ENCODE measurements around the gene DCANP1.

The DCANP1 gene

GRCh38 chr5:135478938-135479337 lies 31.8 kb upstream of the DCANP1 start:
- no peak for DNase-seq (ENCODE audit: low spot score)

GRCh38 chr5:135477613-135478066 lies 30.5 kb upstream of the DCANP1 start:
- DNase-seq (ENCODE audit: low spot score): peak; percentile 23

DNA sequence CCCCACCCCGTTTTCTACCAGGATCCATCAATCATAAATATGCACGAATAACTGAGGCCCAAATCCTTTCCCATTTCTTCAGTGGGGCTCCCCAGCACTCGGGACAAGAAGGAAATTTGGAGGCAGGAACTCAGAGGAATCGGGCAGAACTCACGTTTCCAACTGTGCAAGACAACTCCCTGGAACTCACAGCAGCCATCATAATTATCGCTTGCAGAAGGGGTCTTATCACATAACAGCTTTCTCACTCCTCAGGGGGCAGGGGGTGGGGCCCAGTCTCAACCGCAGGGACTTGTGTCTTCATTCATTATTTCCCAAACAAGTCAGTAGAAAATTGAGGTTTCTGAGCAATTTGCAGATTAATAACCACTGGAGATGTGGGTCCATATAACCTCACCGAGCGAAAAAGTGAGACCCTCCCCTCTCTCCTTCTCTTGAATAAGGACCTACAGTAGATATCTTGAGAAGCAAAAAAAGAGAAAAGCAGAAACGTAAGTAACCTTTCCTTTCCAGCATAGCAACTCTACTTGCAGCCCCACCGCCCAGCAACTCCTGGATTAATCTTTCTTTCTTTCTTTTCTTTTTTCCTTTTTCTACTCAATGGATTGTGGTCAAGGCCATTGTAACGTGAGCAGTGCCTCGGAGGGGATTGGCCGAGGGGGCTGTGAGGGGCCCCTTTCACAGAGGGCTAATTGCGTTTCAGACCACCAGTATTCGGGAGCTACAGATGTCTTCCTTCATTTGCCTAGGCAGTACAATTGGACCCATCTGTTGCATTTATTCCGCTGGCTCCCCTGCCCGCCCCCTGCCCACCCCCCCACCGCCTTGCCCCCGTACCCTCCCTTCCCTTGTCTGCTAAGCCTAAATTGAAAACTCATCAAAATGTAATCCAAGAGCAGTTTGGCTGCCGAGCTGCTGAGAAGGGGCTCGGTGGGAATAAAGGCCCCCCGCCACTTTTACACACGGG lies 29.8 kb upstream of the DCANP1 start:
- peak; percentile 20 for DNase-seq (ENCODE audit: low spot score)

GRCh38 chr5:135473956-135474670 lies 27.0 kb upstream of the DCANP1 start:
- no peak for DNase-seq (ENCODE audit: low spot score)

DNA sequence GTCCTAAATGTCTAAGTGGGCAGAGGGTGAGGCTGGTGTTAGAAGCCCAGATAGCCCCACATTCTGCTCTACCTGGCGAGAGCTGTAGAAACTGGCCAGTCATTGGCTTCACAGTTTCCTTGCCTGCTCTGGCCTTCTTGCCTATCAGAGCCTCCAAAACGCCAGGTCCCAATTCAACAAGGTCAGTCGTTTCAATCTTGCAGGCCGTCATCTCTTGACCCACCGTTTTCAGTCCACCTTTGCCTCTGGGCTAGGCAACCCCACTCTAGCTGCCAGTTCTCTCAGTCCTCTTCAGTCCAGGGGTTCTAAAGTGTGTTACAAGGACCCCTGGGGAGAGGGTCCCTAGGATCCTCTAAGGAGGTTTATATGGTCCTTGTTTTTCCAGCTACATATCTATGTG lies 25.0 kb upstream of the DCANP1 start:
- DNase-seq (ENCODE audit: low spot score): no peak

DNA sequence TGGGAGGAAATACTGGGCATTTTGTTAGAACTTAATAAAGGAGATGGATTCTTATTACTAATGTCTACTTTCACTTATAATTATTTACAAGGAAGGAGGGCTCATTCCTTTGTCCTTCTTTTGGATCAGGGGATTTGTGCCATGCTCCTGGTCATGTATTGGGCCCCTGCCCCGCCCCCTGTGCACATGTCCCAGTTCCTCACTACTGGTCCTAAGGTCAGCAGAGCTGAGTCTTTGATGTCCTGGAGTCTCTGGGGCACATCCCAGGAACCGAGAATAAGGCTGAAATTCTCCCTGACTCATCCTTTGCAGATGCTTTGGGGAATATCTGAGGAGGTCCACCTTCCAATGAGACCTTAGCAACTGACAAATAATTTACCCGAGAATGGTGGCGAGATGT lies 24.6 kb upstream of the DCANP1 start:
- DNase-seq (ENCODE audit: low spot score): no peak

- DNase-seq (ENCODE audit: low spot score): no peak
Observed at GRCh38 chr5:135469911-135470310, 22.8 kb upstream of the DCANP1 start.

- DNase-seq (ENCODE audit: low spot score): no peak
Observed at GRCh38 chr5:135468541-135468940, 21.4 kb upstream of the DCANP1 start.

DNA sequence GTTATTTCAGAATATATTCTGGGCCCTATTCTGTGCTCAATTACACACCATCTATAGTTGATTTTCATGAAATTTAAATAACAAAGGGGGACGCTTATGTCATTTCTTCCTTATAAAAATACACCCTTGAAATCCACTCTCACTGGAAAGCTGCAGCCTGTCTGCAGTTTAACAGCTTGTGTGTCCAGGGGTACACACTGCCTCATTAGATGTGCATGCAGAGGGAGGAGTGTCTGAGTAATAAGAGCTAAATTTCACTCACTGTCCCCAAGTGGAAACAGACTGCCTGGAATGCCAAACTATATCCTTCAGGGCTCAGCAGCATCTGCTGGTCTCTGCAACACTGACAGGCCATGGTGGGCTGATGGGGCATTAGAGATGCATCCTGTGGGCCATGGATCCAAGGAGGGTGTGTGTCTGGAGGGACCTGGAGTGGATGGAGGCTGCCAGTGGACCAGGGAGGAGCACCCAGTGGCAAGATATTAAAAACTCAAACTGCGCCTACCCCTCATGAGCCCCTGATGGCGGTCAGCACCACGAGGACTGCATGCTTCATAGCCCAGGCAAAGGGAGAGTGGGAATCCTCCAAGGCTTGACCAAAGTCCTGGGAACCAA lies 20.8 kb upstream of the DCANP1 start:
- no peak for DNase-seq (ENCODE audit: low spot score)

DNA sequence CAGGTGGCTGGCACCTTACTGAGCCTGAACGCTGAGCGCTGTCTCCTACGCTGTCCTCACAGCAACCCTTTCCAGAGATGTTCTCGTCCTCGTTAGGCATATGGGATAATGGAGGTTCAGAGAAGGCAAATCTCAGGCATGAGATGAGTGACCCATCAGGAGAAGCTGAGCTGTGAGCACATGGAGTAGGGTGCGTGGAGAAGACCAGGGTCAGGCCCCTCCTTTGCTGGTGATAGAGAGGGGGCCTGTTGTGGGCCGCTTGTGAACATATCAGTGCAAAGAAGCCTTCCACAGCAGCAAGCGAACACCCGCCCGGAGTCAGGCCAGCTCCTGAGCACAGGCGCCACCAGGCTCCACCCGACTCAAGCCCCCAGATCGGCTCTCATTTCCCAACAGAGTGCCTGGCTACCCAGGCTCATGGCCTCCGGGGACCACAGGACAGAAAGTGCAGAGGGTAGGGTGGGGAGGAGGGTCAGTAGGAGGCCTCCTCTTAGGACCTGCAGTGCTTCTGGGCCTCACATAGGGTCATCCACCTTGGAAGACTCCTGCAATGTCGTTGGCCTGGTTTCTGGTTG lies 20.0 kb upstream of the DCANP1 start:
- DNase-seq (ENCODE audit: low spot score): no peak

- peak; percentile 71 for DNase-seq (ENCODE audit: low spot score)
Observed at GRCh38 chr5:135466178-135467050, 19.3 kb upstream of the DCANP1 start.

GRCh38 chr5:135465391-135466122 lies 18.4 kb upstream of the DCANP1 start:
- no peak for DNase-seq (ENCODE audit: low spot score)

DNA sequence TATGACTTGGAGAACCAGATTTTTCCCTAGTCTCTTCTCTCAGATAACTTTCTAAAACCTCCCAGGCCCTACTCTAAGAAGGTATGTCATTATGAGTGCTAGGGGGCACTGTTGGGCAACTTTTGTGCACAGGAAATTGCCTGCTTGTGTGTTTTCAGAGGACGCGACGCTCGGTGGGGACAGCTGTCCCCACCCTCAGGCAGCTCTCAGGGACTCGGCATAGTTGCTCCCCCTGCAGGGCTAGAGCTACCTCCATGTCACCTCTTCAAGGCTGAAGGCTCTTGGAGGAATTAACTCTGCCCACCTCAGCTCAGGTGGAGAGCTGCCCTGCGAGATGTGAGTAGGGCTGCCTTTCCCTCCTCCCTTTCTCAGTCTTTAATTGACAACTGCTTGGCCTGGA lies 15.2 kb upstream of the DCANP1 start:
- peak; percentile 82 for DNase-seq (ENCODE audit: low spot score)

GRCh38 chr5:135461481-135462151 lies 14.5 kb upstream of the DCANP1 start:
- DNase-seq (ENCODE audit: low spot score): no peak

DNA sequence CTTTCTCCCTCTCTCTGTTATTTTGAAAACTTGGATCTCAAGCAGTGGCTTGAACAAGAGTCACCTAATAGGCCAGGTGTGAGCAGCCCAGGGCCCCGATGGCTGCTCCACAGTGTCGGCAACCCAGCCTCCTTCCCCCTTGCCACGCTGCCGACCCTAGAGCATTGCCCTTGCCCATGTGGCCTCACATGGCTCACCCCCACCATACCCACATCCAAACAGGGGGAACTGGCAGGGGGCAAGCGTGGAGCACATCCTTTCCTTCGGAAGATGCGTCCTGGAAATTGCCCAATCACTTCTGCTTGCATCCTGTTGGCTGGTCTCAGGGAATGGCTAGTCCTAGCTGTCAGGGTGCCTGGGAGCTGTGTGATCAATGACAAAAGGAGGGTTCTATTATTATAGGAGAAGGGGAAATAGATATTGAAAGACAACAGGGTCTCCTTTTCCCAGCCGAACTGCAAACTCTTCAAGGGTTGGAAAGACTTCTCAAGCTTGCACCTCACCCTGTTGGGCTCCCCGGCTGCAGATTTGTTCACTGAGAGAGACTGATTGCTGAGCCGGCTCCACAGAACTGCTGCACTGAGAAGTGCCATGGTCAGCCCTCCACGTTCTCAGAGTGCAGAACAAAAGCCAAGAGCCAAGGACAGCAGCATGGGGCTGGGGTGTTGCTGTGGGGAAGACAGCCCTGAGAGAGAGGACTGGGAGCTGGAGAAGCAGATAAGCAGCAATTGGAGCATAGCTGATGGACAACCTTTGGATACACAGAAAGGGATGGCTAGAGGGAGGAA lies 13.3 kb upstream of the DCANP1 start:
- no peak for DNase-seq (ENCODE audit: low spot score)

DNA sequence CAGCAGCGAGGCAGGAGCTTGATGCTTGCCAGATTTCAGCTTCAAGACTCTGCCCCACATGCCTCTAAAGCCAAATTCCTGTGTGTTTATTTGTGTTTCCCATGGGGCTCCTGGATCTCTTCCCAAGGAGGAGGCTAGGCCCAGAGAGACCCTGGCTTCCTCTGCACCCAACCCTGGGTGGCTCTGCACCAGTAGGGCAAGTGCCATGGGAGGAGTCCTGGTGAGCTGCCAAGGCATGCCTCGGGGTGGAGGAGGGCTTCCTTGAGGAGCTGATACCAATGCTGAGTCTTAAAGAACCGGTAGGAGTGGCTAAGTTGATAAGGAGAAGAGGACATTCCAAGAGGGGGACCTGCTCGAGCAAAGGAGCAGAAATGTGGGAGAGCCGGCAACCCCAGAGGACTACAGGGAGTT lies 11.8 kb upstream of the DCANP1 start:
- peak; percentile 89 for DNase-seq (ENCODE audit: low spot score)

- no peak for DNase-seq (ENCODE audit: low spot score)
Observed at GRCh38 chr5:135458356-135458755, 11.2 kb upstream of the DCANP1 start.

DNA sequence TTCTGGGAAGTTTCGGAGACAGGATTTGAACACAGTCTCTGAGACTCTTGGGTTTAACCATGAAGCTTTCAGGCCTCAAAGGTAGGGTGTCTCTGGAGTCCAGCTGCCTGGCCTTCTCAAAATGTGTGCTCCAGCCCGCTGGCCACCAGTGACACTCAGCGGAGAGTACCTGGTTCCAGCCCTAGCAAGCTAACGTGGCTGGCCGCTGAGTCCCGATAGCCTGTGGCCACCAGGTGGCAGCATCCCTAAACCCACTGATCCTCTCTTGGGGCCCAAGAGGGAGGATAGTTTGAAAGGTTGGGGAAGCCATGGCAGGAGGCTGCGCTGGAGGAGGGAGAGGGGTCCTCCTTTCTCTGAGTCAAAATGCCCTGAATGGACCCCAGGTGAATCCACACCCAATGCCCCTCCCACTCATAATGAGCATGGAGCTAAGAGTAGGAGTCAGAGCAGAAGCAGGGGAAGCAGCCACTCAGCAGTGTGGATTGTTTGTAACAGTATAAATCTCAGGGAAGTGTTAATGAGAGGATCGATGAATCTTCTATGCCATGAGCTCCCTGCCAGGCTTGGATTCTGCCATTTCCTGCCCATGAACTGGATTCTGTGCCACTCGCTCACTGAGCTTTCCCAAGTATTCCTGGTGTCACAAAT lies 10.4 kb upstream of the DCANP1 start:
- peak; percentile 83 for DNase-seq (ENCODE audit: low spot score)

All from hematopoietic multipotent progenitor cell treated with erythropoietin and hydrocortisone succinate and interleukin-3 and kit ligand, for 17 days (in vitro differentiated cells).